Stimulated activated CD8-positive, alpha-beta memory T cell treated with anti-CD3 and anti-CD28 coated beads, Interleukin-7, amount 100 ng/mL, for 48 hours (primary cell): ENCODE data around the gene LRRC14B.

ENCODE experiments used
- DNase-seq, 2 donors: peaks; one replicate each; pipeline ENCODE4 v3.0.0-alpha.2; 2020; ENCODE audit warnings: low read depth in 1 of 2; ENCODE audit errors: extremely low read depth in 1 of 2

The LRRC14B gene

DNA sequence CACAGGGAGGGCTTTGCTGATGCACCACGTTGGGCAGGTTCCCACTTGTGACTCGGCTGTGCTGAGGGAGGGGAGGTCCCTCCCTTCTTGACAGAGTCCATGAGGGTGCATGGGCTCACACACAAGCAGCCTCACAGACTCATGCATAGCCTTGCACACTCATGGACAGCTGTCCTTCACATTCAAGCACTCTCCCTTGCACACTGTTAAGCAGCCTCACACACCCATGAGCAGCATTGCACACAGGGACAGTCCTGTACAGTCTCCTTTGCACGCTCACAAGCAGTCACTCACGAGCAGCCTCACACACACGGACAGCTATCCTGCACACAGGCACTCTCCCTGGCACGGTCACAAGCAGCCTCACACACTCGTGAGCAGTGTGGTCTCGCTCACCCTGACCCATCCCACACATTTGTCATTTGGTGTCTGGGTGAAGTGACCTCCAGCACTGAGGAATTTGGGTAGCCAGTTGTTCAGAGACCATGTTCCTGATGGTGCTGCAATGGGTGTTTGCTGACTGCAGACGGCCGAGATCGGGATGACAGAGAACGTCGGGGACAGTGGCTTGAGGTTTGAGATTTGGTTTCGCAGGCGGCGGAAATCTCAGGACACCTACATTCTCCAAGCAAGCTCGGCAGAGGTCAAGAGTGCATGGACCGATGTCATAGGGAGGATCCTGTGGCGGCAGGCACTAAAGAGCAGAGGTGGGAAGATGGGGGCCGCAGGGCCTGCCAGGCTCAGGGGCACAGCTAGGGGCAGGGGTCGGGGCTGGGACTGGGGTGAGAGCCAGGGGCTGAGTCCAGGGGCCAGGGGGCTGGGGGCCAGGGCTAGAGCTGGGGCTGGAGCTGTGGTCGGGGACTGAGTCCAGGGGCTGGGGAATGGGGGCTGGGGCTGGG is 17.7 kb upstream of the LRRC14B start:
- DNase-seq: no peak

DNA sequence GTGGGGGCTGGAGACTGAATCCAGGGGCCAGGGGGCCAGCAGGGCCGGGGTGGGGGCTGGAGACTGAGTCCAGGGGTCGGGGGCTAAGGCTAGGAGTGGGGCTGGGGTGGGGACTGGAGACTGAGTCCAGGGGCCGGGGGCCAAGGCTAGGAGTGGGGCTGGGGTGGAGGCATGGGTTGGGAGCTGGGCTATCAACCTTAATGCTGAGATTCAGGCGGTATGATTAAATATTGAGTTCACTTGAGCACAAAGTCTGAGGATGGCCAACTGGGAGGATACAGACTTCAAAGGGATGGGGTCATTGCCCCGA is 17.0 kb upstream of the LRRC14B start:
- no peak for DNase-seq

DNA sequence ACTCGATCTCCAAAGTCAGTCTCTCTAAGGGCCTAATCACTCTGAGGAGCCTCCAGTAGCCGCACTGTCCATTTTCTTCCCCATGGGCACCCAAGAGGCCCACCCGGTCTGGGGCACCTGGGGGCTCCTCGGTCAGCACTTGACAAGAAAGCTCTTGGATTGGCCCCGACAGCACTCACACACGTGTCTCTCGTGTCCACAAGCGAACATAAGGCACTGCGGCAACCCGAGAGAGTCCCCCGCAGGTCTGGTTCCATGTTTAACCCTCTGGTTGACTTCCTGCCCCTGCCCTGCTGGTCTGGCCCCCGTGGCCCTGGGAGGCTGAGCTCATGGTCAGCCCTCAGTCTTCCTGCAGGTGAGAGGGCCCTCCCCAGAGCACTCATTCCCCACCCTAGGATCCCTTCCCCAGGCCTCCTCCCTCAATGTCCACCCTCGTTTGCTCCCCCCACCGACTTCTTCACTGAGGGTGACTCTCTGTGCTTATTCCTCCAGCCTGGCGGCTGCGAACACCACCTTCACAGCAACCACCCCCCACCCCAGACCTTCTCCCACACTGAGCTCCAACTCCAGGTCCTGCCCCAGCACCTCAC is 16.3 kb upstream of the LRRC14B start:
- DNase-seq: no peak

DNA sequence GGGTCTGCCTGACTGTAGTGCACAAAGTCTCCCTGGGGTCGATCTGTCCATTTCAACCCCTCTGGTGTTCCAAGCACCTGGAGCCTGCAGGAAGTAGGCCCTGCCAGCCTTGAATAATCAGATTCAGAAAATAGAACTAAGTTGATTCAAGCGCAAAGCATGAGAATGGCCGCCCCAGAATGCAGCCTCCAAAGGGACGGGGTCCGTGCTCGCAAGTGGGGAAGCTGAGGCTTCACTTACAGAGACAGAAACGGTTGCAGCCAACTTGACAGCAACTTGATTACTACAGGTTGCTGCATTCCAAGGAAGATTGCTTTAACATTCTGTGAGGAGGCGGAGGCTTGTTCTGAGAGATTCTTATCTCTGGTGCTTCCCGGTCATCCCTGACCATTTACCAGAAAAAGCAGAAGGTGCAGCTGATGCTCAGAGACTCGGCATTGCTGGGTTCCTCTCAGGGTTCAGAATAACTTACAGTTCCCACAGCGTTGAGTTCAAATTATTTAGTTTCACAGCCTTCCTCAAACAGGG is 14.9 kb upstream of the LRRC14B start:
- DNase-seq: no peak

DNA sequence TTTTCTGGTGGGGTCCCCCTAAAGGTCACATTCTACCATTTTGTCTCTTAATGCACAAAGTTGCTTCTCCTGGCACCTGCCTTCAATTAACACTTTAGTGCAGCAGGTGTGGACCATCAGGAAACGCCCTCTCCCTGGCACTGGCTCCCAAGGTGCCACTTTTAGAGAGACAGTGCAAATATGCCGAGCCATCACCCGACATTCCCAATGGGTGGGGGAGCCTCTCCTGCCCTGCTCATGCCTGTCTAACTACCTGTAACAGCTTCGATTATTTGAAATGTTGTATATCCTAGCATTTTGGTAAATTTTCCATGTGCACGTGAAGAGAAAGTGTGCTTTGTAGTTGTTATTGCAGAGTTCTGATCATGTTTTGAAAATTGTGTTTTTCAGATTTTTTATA is 13.2 kb upstream of the LRRC14B start:
- no peak for DNase-seq

DNA sequence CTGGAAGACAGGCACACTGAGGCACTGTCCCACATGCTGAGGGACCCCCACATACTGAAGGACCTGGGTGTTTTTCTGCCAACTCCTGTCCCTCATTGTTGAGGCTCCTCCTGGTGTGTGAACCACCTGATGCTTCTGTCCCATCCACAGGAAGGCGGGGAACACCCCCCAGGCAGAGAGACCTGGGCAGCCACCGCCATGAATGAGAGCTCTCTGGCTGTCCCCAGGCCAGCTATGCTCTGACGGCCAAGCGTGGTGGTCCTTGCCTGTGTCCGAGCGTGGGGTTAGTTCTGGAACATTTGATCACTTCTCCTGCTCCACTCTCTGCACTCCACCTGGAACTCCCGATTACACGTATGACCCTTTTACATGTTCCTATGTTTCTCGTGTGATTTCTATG is 11.9 kb upstream of the LRRC14B start:
- DNase-seq: no peak

DNA sequence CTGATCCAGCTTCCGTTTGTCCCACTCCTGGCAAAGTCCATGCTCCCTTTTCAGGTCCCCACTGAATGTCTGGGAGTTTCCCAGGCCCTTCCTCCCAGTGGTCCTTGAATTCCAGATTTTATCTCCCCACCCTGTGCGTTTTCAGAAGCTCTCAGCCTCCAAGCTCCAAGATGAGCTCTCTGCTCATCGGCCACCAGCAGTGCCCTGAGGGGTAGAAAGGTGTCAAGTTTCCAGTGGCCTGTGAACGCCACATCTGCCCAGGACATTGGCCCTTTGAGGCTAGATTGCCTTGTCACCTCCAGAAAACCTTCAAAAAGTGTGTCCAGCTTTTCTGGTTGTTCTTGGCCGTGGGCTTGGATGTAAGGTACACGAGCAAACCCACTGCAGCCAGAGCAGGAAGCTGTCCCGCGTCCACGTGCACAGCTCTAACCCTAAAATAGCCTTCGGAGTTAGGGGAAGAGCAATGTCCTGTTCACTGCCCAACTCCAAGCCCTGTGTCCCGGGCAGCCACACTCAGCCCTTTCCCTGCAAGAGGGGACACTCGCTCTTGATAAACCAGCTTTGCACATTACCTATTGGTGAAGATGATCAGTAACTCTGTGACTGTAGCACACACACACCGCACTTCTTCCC is 10.9 kb upstream of the LRRC14B start:
- no peak for DNase-seq

DNA sequence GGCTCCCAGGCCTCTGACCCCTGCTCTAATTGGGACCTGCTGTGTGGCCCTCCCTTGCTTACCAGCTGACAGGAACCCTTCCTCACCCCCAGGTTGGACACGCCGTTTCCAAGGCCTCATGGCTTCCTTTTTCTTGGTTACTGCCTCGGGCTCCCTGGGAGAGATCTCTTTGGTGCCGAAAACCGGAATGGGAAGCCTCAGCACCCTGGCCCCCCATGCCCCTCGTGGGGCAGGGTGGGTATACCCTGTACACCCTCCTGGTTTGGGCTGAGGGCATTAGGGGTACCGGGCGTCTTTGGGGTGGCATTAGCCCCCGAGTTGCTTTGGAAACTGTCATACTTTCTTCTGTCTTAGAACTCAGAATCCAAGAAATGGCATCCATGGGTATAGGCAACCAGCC is 10.1 kb upstream of the LRRC14B start:
- no peak for DNase-seq

DNA sequence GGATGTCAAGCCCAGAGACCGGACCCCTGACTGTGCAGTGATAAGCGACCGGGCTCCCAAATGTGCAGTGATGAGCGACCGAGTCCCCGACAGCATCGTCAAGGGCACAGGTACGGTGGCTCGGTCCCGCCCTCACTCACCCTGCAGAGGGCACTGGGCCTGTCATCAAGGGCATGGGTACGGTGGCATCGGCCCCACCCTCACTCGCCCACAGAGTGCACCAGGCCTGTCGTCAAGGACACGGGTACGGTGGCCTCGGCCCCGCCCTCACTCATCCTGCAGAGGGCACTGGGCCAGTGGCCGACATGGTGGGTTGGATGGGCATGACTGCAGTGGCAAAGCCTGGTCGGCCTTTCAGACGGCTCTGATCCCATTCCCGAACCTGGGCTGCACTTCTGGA is 9.7 kb upstream of the LRRC14B start:
- no peak for DNase-seq

DNA sequence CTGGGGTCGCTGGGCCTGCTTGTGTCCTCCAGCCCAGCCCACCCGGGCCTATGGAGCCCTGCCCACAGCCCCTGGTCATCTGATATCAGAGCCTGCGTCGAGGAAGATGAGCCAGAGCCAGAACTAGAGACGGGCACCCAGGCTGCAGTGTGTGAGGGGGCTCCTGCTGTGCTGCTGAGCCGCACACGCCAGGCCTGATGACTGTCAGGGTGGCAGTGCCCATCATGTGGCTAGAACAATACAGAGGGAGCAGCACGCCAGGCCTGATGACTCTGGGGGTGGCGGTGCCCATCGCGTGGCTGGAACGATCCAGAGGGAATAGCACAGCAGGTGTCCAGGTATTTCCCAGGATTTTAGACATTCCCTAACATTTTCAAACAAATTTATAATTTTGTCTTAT is 9.2 kb upstream of the LRRC14B start:
- no peak for DNase-seq

DNA sequence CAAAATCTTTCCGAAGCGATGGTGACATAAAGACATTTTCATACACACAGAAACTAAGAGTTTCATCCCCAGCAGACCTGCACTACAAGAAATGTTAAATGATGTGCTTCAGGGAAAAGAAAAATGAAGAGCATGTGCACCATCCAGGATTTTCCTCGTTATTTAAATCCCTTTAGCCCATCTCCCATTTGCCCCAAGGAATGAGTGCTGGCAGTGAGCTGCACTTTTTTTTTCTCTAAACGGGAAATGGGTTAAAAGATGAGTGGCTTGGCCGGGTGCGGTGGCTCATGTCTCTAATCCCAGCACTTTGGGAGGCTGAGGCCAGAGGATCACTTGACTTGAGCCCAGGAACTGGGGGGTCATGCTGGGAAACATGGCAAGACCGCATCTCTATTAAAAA is 6.8 kb upstream of the LRRC14B start:
- no peak for DNase-seq

DNA sequence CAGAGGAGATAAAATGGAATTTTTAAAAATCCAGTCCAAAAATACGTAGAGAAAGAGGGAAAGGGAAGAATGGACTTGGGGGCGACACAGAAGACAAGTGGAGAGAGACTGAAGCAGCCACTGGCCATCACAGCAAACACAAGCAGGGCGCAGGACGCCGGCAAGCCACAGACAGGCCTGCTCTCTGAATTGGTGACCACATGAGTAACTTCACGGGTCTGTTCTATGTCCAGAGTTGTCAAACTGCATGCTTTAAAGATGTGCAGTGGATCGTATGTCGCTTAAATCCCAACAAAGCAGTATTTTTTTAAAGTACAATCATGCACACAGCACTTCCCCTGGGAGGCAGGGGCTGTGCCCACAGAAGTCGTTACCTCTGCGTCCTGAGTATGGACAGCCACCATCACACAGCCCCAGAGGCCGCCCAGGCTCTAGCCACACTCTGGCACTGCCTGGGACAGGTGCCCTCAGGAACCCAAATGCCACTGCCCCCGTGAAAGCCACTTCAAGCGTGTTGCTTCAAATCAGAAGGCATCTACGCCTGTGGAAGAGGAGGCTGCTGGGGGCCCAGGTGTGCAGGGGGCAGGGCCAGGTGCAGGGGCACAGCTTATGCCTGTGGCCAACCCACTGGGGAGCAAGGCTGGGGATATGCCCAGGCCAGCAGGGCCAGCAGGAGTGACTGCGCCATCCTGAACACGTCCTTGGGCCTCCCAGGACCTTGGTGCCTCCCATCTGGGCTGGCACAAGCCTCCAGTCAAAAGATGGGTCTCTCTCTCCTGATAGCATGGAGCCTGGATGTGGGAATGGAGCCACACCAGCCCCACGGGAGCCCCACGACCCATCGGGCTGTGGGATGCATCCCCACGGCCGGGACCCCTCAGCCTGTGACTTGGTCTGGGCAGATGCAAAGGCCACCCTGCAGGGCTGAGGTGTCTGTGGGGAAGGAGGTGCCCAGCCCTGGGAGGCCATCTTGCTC is 5.9 kb upstream of the LRRC14B start:
- DNase-seq: no peak

DNA sequence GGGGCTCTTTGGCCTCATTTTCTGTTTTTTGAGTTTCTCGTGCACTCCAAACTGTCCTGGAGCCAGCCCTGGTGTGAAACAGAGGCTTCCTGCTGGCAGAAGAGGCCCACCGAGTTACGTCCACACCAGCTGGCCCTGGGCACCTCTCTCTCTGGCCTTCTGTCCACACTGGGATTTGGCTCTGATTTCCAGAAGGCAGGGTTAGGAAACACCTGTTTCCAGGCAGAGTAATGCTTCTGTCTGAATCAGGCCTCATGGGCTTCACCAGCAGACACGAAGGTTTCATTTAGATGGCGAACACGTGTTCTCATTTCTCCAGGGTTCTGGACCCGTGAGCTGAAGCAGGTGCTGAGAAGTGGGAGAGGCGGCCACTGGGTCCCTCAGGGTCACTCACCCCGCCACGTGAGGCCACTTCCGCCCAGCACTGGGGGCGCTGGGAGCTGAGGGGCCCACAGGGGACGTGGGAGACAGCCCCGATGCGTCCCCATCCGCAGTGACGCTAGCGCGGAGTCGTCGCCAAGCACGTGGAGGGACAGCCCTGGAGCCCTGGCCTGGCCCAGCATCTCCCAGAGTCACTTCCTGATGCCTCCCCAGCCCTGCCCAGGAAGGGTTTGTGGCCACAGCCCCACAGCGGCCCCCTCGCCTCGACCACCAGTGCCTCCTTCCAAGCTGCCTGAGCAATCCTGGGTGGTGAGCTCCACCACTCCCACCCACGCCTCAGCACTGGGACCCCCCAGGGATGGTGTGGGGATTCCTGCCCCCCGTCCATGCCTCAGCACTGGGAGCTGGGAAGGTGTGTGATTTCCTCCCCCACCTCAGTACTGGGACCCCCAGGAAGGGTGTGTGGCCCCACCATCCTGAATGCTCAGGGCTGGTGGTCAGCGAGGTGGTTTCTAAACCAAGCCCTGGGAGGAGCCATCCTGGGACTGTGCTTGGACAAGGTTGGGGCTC is 4.9 kb upstream of the LRRC14B start:
- no peak for DNase-seq

DNA sequence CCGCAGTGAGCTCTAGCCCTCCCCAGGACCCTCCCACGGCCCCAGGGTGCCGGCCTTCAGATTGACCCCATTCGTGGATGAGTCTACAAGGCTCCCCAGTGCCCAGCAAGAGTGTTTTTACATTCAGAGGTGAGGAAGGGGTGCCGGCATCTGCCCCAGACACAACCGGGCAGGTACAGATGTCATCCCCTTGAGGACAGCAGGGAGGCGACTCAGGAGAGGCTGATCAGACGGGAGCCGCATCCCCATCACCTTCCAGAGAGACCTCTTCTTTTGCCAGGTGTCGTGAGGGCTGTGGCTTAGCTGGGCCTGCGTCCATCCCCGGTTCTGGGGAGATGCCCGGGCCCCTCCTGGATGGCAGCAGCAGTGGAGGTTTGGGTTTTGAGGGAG is 4.3 kb upstream of the LRRC14B start:
- no peak for DNase-seq

DNA sequence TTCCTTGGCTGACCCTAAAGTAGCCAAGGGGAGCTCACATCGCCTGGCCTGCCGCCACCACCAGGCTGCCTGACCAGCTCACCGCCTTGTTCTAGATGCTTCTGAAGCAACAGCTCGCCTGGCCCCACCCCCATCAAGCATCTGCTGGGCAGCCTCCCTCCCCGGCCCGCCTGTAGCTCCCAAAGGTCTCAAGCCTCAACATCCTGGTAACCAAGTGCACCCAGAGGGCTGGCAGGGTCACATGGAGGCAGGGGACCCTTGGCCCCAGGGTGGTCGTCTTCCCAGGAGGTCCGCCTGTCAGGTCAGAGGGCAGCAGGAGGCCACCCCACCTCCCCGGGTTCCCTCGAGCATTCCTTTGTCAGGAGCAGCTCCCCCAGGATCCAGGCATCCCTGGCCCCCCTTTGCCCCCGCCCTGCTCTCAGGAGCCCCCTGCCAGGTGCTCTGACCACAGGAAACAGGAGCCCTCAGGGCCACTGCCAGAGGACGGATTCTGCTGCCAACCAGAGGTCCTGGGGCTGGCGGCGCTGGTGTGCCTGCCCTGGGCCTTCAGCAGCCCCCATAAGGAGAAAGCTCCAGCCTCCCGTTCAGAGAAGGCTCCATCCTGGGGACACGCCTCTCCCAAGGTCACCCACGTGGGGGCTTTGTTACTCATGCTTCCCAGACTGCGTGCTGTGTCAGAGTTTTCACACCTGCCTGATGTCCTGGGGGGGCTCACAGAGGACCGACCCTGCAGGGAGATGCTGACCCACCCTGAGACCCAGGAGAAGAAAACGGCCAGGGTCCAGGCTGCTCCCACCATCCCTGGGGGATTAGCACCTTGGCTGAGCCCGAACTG is 3.5 kb upstream of the LRRC14B start:
- DNase-seq: no peak

DNA sequence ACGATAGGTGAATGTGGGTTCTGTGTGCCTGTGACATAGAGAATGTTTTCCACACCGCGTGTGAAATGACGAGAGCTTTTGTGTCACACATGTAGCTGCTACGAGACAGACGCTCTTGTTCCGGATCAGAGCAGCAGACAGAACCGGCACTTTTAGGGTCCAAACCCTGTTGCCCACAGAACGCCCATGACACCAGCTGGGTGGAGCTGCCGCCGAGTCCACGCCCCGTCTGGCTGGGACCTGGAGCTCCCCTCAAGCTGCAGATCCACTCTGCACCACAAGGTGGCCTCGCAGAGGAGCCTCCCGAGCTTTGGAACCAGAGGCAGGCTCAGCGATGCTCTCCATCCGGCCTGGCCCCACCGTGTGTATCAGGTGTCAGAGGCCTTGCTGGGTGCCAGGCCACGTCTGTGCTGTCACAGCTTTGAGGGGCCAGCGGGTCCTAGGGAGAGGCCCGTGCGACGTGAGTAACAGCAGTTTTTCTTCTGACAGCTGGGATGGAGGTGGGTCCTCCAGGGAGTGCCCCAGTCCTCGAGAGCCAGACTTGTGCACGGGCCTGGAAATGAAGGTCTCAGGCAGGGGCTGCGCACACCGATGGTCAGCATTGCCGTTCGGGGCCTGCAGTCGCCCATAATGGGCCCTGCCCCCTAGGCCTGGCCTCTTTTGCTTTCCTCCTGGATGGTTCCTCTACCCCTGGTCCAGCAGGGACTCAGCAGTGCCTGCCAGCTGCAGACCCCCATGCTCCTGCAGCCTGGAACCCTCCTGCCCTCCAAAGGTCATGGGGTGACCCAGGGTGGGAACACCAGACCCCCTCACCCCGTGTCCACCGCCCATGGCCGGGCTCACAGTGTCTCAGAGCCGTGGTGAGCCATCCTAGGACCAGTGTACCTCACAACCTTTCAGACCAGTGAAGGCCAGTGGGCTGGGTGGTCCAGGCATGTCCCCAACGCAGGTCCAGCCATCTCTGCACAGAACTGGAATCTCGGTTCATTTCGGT is 2.5 kb upstream of the LRRC14B start:
- peak; percentile 68 to 80 for DNase-seq

DNA sequence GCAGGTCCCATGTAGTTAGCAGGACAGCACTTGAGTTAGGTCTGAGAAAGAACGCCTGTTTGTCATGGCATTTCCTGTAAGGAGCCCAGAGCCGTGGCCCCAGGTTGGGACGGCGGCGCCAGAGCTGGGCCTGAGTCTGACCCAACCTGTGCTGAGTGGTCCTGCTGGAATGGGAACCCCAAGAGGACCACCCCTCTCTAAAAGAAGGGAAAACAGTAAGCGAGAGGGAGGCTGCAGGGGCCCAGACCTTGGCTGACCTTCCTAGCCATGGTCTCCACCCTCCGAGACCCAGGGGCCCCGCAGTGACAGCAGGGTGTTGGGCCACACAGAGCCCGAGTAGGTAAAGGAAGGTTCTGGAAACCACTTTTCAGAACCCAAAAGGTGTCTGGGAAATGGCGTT is 1.8 kb upstream of the LRRC14B start:
- no peak for DNase-seq

DNA sequence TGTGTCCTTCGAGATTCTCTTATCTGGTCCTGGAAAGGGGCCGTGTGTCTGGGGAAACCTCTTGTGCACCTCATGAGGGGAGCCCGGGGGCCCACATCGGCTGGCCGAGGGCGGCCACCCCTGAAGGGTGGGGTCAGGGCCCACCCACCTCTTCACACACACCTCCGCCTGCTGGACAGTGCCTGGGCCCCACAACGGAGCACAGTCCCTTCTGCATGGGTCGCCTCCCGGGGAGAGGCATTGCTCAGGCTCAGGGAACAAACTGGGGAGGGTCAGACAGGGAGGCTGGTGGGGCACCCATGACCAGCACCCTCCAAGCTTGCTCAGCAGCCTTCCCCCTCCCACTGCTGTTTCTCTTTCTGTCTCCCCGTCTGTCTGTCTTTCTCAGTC is 1.3 kb upstream of the LRRC14B start:
- no peak for DNase-seq
